ENCODE results near the gene TTC3. TPM values are rescaled to one million over a fixed set of nuclear protein-coding genes. Genes with fewer than 3 reads are reported as not detected.

The TTC3 gene
- total and polyA plus RNA-seq, 2 experiments from 2014 or later: 87.7 to 170 TPM

DNA sequence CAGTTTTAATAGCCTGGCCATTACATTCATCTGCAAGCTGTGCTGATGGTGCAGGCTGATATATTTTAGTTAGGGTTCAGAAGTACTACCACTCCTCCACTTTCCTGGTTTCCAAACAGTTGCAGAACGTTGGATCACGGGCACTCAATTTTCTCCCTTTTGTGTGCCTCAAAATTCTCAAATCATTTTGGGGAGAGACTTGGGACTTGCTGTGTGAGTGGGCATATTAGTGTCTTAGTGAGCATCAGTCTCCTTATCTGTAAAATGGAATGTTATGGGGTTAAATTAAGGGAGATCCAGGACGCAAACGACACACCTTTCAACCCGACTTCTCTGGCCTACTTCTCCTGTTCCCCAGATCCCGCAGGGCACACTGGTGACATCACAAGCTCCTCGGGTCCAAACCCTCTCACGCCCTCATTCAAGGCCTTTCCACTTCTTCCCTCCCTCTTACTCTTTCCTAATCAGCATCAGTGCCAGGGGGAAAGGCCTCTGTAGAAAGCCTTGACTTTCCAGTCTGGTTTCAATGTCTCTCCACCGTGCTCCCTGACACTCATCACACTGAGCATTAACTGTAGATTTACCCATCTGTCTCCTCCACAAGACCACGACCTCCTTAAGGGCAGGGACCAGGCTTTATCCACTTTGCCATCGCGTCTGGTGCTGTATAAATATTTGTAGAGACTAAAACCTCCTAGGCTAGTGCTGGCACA is 1.3 kb upstream of the TTC3 start:
- peaks cover 8% of the 10 kb centered on the region for H3K4me1 ChIP-seq (ENCODE audit: low read depth)
- peak overlapping the region; percentile 98 for H3K27ac ChIP-seq
- H3K36me3 ChIP-seq: no peaks in the 10 kb centered on the region
- H3K4me3 ChIP-seq: peak overlapping the region; percentile 81
- TF ChIP-seq, protein P1, sequence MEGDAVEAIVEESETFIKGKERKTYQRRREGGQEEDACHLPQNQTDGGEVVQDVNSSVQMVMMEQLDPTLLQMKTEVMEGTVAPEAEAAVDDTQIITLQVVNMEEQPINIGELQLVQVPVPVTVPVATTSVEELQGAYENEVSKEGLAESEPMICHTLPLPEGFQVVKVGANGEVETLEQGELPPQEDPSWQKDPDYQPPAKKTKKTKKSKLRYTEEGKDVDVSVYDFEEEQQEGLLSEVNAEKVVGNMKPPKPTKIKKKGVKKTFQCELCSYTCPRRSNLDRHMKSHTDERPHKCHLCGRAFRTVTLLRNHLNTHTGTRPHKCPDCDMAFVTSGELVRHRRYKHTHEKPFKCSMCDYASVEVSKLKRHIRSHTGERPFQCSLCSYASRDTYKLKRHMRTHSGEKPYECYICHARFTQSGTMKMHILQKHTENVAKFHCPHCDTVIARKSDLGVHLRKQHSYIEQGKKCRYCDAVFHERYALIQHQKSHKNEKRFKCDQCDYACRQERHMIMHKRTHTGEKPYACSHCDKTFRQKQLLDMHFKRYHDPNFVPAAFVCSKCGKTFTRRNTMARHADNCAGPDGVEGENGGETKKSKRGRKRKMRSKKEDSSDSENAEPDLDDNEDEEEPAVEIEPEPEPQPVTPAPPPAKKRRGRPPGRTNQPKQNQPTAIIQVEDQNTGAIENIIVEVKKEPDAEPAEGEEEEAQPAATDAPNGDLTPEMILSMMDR (IDR thresholded peaks at IDR 0.05; ENCODE audit: low read depth, low read length): no peak
- DNase-seq (ENCODE audit: low read depth in 1 of 2, low spot score in 1 of 2): peak; percentile 1 to 81
- no peaks in the 10 kb centered on the region for H3K27me3 ChIP-seq
- no peaks in the 10 kb centered on the region for H3K9me3 ChIP-seq (ENCODE audit: low read depth)

DNA sequence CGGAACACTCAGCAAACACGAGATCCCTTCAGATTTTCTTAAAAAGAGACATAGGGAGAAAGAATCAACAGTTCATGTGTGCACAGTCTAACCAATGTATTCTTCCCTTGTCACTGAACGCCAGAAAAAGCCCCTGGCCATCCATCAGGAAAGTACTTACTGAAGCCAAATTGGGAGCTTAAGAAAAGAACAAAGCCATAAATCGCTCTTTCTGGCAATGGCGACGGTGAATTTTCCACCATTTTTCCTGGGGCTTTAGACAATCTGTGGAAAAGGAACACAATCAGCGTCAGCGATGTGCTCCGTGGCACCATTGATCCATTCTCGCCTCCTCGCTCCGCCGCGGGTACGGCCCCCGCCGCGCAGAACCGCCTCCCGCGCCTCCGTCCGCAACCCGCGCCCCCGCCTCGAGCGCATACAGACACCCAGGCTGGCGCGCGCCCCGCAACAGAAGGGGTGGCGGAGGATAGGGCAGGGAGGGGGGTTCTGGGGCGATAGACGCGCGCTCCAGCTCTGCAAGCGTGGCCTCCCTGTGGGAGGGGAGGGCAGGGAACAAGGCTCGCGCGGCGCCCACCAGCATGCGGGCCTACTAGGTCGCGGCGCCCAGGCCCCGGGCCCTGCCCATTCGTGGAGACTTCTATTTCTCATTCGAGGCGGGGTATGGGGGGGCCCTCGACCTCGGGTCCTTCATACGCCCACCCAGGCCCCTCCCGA is 623 bp upstream of the TTC3 start:
- Histone ChIP-seq H3K4me1 (ENCODE audit: low read depth) (peaks cover 8% of the 10 kb centered on the region), H3K9me3 (ENCODE audit: low read depth) (no peaks in the 10 kb centered on the region), H3K27me3 (no peaks in the 10 kb centered on the region), H3K36me3 (no peaks in the 10 kb centered on the region), H3K4me3 (peak overlapping the region; percentile 81), H3K27ac (peak overlapping the region; percentile 98)
- no peak for DNase-seq (ENCODE audit: low read depth in 1 of 2, low spot score in 1 of 2)
- TF ChIP-seq, protein P1 (IDR thresholded peaks at IDR 0.05; ENCODE audit: low read depth, low read length): no peak

DNA sequence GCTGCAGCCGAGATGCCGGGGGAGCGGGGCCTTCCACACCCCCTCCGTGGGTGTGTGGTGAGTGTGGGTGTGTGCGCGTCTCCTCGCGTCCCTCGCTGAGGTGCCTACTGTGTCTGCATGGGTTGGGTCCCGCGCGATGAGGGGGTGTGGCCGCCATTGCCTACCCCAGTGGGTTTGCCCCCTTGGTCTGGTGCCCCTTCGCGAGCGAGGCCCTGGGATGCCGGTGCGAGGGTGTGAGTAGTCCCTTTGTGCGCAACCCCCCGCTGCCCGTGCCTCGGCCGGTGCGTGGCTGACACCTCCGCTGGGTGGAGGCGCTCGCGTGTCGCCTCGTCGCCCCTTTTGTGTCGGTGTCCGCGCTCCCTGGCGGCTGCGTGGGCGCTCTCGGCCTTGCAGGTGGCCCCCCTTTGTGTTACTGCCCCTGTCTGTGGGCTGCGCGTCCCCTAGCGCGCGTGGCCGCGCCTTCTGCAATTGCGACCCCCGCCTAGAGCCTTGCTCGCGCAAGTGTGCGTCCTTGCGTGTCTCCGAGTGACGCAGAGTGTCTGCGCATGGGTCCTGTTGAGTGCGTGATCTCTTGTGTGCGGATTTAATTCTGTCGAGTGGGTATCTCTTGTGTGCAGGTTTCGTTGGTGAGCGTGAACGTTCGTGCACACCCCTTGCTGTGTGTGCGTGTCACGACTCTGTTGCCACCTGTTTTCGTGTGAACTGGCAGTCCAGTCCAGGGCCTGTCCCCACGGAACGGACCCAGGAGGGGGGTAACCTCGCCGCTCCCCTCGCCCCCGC is 553 bp downstream of the TTC3 start:
- Histone ChIP-seq H3K4me3 (peak overlapping the region; percentile 81), H3K4me1 (ENCODE audit: low read depth) (peaks cover 8% of the 10 kb centered on the region), H3K36me3 (no peaks in the 10 kb centered on the region), H3K9me3 (ENCODE audit: low read depth) (no peaks in the 10 kb centered on the region), H3K27ac (peak overlapping the region; percentile 76), H3K27me3 (no peaks in the 10 kb centered on the region)
- TF ChIP-seq, protein P1 (IDR thresholded peaks at IDR 0.05; ENCODE audit: low read depth, low read length): peak; percentile 9
- DNase-seq (ENCODE audit: low read depth in 1 of 2, low spot score in 1 of 2): peak; percentile 28 to 33

GRCh38 chr21:37074197-37074510 is 1.1 kb downstream of the TTC3 start:
- peaks cover 8% of the 10 kb centered on the region for H3K4me1 ChIP-seq (ENCODE audit: low read depth)
- no peak for DNase-seq (ENCODE audit: low read depth in 1 of 2, low spot score in 1 of 2)
- no peaks in the 10 kb centered on the region for H3K36me3 ChIP-seq
- no peaks in the 10 kb centered on the region for H3K9me3 ChIP-seq (ENCODE audit: low read depth)
- H3K27me3 ChIP-seq: no peaks in the 10 kb centered on the region
- no peak overlapping the region for H3K27ac ChIP-seq
- TF ChIP-seq, protein P1 (IDR thresholded peaks at IDR 0.05; ENCODE audit: low read depth, low read length): no peak
- H3K4me3 ChIP-seq: peak overlapping the region; percentile 81

- DNase-seq (ENCODE audit: low read depth in 1 of 2, low spot score in 1 of 2): no peak
- no peak overlapping the region for H3K27ac ChIP-seq
- H3K4me1 ChIP-seq (ENCODE audit: low read depth): peaks cover 8% of the 10 kb centered on the region
- H3K9me3 ChIP-seq (ENCODE audit: low read depth): no peaks in the 10 kb centered on the region
- no peaks in the 10 kb centered on the region for H3K27me3 ChIP-seq
- H3K36me3 ChIP-seq: no peaks in the 10 kb centered on the region
- TF ChIP-seq, protein P1 (IDR thresholded peaks at IDR 0.05; ENCODE audit: low read depth, low read length): no peak
- peak overlapping the region; percentile 81 for H3K4me3 ChIP-seq
These were observed 1.5 kb downstream of the TTC3 start for GRCh38 chr21:37074546-37074945.
